ENCODE data around the gene FAM111B.
"Not testable (repeated sequence)": the region's sequence is repeated elsewhere in the genome, so short reads cannot be mapped to it uniquely, and the experiment has no call there.

Gene FAM111B

GRCh38 chr11:59076876-59077571 is 30.0 kb upstream of the FAM111B start:
- TF ChIP-seq CTCF (IDR thresholded peaks at IDR 0.05; ENCODE audit: low read depth, low read length) = no peak
- no peak overlapping the region for H3K4me3 ChIP-seq (ENCODE audit: low read depth, low read length)

- TF ChIP-seq CTCF (IDR thresholded peaks at IDR 0.05; ENCODE audit: low read depth, low read length) = no peak
- H3K4me3 ChIP-seq (ENCODE audit: low read depth, low read length) = no peak overlapping the region
Measured at GRCh38 chr11:59078435-59078834, 28.6 kb upstream of the FAM111B start.

GRCh38 chr11:59079086-59079485 is 28.0 kb upstream of the FAM111B start:
- H3K4me3 ChIP-seq (ENCODE audit: low read depth, low read length) = no peak overlapping the region
- no peak for TF ChIP-seq CTCF (IDR thresholded peaks at IDR 0.05; ENCODE audit: low read depth, low read length)

DNA sequence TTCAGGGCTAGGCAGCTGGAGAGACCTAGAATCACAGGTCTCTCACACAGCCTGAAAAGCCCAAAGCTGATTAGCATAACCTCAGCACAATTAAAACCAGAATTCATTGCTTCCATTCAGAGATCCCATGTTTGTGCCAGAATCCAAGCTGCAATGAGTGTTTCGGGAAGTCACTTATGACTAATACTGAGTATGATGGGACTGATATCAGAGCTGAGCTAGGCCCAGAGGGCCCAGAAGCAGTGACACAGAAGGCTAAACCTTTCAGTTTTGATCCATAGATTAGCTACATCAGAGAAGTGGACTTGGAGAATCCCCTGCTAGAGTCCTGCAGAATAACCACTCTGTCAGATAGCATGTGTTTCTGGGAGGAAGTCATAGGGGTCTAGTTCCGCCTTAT is 26.6 kb upstream of the FAM111B start:
- H3K4me3 ChIP-seq (ENCODE audit: low read depth, low read length) = not testable (repeated sequence)

GRCh38 chr11:59081430-59082020 is 25.5 kb upstream of the FAM111B start:
- H3K4me3 ChIP-seq (ENCODE audit: low read depth, low read length) = not testable (repeated sequence)

DNA sequence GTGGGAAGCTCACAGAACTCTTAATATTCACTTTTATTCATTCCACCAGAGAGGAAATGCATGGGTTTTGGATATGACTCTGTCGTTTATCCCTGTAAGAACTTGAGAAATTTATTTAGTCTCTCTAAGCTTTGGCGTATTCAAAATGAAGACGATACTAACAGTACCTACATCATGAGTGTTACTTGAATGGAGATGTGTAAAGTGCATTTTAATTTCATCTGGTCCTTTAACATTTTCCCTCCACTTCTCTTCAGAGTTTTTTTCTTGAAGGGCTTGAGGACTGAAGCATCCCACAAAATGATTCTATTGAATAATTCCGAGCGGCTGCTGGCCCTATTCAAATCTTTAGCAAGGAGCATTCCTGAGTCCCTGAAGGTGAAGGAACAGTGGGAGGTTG is 21.0 kb upstream of the FAM111B start, which contains the start of gene GLYATL1B:
TSS of gene GLYATL1B (plus strand) at position 301 of the 400 bp plus-strand sequence. CDS start at position 301, 0 bp downstream.
- not testable (repeated sequence) for H3K4me3 ChIP-seq (ENCODE audit: low read depth, low read length)

GRCh38 chr11:59088162-59088561 is 18.9 kb upstream of the FAM111B start:
- H3K4me3 ChIP-seq (ENCODE audit: low read depth, low read length) = no peak overlapping the region
- no peak for TF ChIP-seq CTCF (IDR thresholded peaks at IDR 0.05; ENCODE audit: low read depth, low read length)

GRCh38 chr11:59093576-59093975 is 13.5 kb upstream of the FAM111B start:
- not testable (repeated sequence) for H3K4me3 ChIP-seq (ENCODE audit: low read depth, low read length)

DNA sequence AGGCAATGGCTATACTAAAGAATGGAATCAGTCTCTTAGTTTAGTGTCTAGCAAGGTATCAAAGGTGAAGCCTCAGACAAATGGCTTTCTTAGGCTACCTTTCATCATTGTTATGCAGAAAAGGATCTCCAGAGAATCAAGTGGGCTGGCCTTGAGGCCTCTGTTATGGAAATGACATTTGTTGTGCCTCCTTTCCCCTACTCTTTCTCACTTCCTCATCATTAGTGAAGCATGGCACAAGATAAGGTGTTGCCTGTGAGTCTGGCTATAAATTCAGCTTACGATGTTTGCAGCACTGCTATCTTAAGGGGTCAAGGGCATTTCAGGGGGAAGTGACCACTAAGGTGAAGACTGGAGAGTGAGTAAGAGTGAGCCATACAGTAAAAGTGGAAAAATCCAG is 11.8 kb upstream of the FAM111B start:
- not testable (repeated sequence) for H3K4me3 ChIP-seq (ENCODE audit: low read depth, low read length)

DNA sequence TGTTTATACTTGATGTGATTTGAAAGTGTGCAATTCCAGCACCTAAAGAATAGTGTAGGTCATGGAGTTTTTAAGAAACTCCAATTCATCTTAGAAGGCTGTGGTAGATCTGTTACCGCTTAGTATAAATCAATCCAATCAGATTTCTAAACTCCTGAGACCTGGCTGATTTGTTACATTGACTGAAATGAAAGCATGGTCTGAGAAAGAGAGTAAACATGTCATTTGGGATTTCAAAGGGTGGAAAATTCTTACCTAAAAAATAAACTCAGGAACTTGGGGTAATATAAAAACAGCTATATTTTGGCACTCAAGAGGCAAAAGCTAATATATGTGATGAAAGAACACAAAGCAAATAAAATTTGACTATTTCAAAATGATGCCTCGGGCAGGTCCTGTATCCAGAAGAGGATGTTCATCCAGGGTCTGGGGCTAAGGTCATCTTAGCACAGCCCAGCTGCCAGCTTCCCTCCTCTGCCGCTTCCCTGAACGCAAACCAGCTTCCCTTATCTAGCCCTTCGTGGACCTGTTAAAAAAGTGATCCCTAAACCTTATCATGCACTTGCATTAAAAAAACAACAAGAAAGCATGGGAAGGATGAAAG is 11.0 kb upstream of the FAM111B start:
- not testable (repeated sequence) for H3K4me3 ChIP-seq (ENCODE audit: low read depth, low read length)
